Measurements from ENCODE around the gene ZNF488.

The ZNF488 gene

GRCh38 chr10:47348138-47348651, 35.9 kb downstream of the ZNF488 start, which contains the start of gene RBP3:
Gene RBP3 (plus strand): TSS chr10:47348363. CDS start chr10:47348485, 122 bp downstream.
- no peak for DNase-seq

- no peak for DNase-seq
Measured at GRCh38 chr10:47347303-47347675, 36.8 kb downstream of the ZNF488 start.

GRCh38 chr10:47346581-47347302, 37.4 kb downstream of the ZNF488 start:
- DNase-seq = no peak

GRCh38 chr10:47344996-47345870, 38.9 kb downstream of the ZNF488 start:
- no peak for DNase-seq

GRCh38 chr10:47340608-47341170, 43.4 kb downstream of the ZNF488 start:
- no peak for DNase-seq

- no peak for DNase-seq
Measured at GRCh38 chr10:47339759-47340607, 44.1 kb downstream of the ZNF488 start.

- no peak for DNase-seq
Measured at GRCh38 chr10:47339186-47339735, 44.8 kb downstream of the ZNF488 start.

GRCh38 chr10:47337310-47337709, 46.8 kb downstream of the ZNF488 start:
- DNase-seq = no peak

- no peak for DNase-seq
Measured at GRCh38 chr10:47336387-47337134, 47.5 kb downstream of the ZNF488 start.

- DNase-seq = no peak
Measured at GRCh38 chr10:47335906-47336305, 48.2 kb downstream of the ZNF488 start.

- no peak for DNase-seq
Measured at GRCh38 chr10:47334466-47335295, 49.4 kb downstream of the ZNF488 start.

GRCh38 chr10:47333532-47333931, 50.6 kb downstream of the ZNF488 start:
- DNase-seq = no peak

GRCh38 chr10:47332946-47333345, 51.1 kb downstream of the ZNF488 start:
- DNase-seq = no peak

- no peak for DNase-seq
Measured at GRCh38 chr10:47332371-47332770, 51.7 kb downstream of the ZNF488 start.

GRCh38 chr10:47331954-47332353, 52.1 kb downstream of the ZNF488 start:
- no peak for DNase-seq

- no peak for DNase-seq
Measured at GRCh38 chr10:47331491-47331890, 52.6 kb downstream of the ZNF488 start.

- DNase-seq = no peak
Measured at GRCh38 chr10:47330804-47331203, 53.3 kb downstream of the ZNF488 start.

GRCh38 chr10:47330366-47330765, 53.7 kb downstream of the ZNF488 start:
- no peak for DNase-seq

GRCh38 chr10:47329855-47330254, 54.2 kb downstream of the ZNF488 start:
- DNase-seq = no peak

- no peak for DNase-seq
Measured at GRCh38 chr10:47326927-47327330, 57.2 kb downstream of the ZNF488 start.
